PFSK-1 (cell line): ENCODE results near the gene RHOD.

ENCODE experiments used
- FOXP2 ChIP-seq: optimal IDR thresholded peaks from 2 replicates; pipeline ENCODE3; 2011; ENCODE audit warnings: borderline replicate concordance, control low read depth, inconsistent platforms; ENCODE audit not compliant: insufficient read depth; ENCODE audit errors: extremely low read length, extremely low read depth
- POLR2AphosphoS5 ChIP-seq: IDR thresholded peaks from 2 replicates; pipeline ENCODE4 v1.6.1; 2012; ENCODE audit warnings: low read depth, mild to moderate bottlenecking, control low read depth, low read length, moderate library complexity
- SIN3A ChIP-seq: IDR thresholded peaks from 2 replicates; pipeline ENCODE4 v1.6.1; 2012; ENCODE audit warnings: mild to moderate bottlenecking, low read length, moderate library complexity, borderline replicate concordance; ENCODE audit not compliant: insufficient read depth
- TAF1 ChIP-seq: IDR thresholded peaks from 2 replicates; pipeline ENCODE4 v1.6.1; 2012; ENCODE audit warnings: low read length, control low read depth, borderline replicate concordance; ENCODE audit not compliant: insufficient read depth
- TF ChIP-seq, protein P1 (sequence below), 2 experiments: IDR thresholded peaks; 2 replicates each; pipeline versions ENCODE4 v1.6.1 to v1.8.0; 2011 to 2012; ENCODE audit warnings: low read depth in 2 of 2, low read length in 2 of 2, control low read depth in 1 of 2, inconsistent platforms in 1 of 2, mild to moderate bottlenecking in 1 of 2, moderate library complexity in 1 of 2; ENCODE audit not compliant: insufficient read depth in 1 of 2

RHOD gene

DNA sequence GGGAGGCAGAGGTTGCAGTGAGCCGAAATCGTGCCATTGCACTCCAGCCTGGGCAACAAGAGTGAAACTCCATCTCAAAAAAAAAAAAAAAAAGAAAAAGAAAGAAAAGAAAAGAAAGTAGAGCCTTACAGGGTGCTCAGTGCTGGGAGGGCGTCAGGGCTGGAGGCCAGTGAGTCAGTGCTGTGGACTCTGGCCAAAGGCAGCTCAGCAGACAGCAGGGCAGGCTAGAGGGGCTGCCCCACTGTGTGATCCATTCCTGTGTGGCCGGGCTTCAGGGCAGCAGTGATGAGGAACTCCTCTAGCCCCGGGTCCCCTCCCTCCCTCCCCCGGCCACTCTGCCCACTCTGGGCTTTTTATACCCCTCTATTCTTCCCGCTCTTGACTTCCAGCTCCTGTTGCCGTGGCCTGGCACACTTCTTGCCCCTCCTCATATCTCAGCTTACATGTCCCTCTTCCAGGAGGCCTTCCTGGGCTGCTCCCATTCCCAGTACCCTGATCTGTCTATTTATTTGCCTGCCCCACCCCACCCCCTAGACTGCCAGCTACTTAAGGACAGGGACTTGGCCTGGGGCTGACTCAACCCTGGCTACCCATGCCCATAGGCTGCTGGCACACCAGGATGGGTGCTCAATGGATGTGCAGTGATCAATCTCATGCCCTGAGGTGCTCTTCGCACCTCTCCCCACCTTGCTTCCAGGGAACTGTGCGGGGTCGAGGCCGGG is 23.7 kb upstream of the RHOD start:
- TF ChIP-seq FOXP2: no peak
- TF ChIP-seq TAF1: no peak
- TF ChIP-seq SIN3A: no peak
- TF ChIP-seq, protein P1, sequence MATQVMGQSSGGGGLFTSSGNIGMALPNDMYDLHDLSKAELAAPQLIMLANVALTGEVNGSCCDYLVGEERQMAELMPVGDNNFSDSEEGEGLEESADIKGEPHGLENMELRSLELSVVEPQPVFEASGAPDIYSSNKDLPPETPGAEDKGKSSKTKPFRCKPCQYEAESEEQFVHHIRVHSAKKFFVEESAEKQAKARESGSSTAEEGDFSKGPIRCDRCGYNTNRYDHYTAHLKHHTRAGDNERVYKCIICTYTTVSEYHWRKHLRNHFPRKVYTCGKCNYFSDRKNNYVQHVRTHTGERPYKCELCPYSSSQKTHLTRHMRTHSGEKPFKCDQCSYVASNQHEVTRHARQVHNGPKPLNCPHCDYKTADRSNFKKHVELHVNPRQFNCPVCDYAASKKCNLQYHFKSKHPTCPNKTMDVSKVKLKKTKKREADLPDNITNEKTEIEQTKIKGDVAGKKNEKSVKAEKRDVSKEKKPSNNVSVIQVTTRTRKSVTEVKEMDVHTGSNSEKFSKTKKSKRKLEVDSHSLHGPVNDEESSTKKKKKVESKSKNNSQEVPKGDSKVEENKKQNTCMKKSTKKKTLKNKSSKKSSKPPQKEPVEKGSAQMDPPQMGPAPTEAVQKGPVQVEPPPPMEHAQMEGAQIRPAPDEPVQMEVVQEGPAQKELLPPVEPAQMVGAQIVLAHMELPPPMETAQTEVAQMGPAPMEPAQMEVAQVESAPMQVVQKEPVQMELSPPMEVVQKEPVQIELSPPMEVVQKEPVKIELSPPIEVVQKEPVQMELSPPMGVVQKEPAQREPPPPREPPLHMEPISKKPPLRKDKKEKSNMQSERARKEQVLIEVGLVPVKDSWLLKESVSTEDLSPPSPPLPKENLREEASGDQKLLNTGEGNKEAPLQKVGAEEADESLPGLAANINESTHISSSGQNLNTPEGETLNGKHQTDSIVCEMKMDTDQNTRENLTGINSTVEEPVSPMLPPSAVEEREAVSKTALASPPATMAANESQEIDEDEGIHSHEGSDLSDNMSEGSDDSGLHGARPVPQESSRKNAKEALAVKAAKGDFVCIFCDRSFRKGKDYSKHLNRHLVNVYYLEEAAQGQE (IDR thresholded peaks at IDR 0.05; ENCODE audit: insufficient read depth in 1 of 2, low read depth in 2 of 2, low read length in 2 of 2): no peak
- TF ChIP-seq POLR2AphosphoS5: no peak

DNA sequence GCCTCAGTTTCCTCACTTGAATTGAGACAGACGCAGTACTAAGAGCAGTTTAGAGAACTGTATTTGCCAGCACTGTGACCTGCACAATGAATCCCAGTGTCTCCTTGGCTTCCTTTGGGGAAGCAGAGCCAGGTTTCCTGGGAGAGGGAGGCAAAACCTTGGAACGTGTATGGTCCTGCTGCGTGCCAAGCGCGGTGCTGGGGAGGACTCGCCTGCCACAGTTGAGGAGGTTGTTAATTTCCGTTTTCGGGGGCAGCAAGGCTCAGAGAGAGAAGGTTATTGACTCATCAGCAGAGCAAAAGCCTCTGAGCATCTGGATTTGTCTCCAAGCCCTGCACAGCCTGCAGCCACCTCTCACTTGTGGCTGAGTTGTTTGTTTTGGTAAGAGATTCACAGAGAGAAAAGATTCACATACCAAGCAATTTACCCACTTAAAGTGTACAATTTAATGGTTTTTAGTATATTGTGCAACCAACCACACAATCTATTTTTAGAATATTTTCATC is 22.9 kb upstream of the RHOD start:
- TF ChIP-seq POLR2AphosphoS5 (no peak), FOXP2 (no peak), TAF1 (no peak), SIN3A (no peak)
- TF ChIP-seq, protein P1 (IDR thresholded peaks at IDR 0.05; ENCODE audit: insufficient read depth in 1 of 2, low read depth in 2 of 2, low read length in 2 of 2): no peak

DNA sequence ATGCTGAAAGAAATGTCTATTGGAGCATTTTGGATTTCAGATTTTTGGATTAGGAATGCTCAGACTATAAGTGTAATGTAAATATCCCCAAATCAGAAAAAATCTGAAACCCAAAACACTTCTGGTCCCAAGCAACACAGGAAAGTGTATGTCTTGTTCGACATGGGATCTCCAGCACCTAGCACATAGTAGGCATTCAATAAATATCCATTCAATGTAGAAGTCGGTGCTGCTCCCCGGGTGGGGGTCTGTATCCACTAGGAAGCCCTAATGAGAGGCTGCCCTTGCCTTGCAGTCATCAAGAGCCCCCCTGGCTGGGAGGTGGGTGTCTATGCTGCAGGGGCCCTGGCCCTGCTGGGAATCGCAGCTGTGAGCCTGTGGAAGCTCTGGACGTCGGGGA is 22.3 kb upstream of the RHOD start:
- TF ChIP-seq, protein P1 (IDR thresholded peaks at IDR 0.05; ENCODE audit: insufficient read depth in 1 of 2, low read depth in 2 of 2, low read length in 2 of 2): no peak
- TF ChIP-seq SIN3A (no peak), POLR2AphosphoS5 (no peak), FOXP2 (no peak), TAF1 (no peak)

DNA sequence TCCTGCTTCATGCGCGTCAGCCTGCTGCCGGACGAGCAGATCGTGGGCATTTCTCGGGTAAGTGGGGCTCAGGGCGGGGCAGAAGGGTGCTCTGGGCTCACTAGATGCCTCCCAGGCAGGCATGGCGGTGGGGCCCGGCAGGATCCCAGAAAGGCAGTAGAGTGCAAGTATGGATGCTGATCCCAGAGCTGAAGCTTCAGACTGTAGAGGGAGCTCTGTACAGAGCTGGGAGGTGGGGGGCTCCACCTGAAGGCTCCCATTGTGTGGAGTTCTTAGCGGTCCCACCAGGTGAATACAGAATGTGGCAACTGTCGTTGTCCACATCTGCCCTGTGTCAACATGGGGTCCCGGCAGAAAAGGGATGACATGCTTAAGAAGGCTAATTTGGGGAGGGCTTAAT is 16.5 kb upstream of the RHOD start:
- TF ChIP-seq FOXP2: no peak
- no peak for TF ChIP-seq SIN3A
- no peak for TF ChIP-seq TAF1
- TF ChIP-seq, protein P1 (IDR thresholded peaks at IDR 0.05; ENCODE audit: insufficient read depth in 1 of 2, low read depth in 2 of 2, low read length in 2 of 2): no peak
- no peak for TF ChIP-seq POLR2AphosphoS5

DNA sequence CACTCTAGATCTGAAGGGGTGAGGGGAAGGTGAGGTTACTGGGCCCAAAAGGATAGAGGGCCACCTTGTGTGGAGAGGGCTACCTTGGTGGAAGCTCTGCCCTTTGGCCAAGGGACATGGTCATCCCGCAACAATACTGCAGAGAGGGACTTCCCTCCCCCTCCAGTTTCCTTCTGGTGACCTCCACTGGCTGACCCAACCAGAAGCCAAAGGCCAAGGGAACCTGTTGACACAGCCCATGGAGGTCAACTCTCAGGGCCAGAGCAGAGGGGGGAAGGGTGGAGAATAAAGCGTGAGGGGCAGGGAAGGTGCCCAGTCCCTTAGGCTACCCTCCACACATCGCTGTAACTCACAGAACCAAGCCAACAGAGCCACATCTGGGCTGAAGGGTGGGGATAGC is 15.0 kb upstream of the RHOD start:
- TF ChIP-seq, protein P1 (IDR thresholded peaks at IDR 0.05; ENCODE audit: insufficient read depth in 1 of 2, low read depth in 2 of 2, low read length in 2 of 2): no peak
- TF ChIP-seq FOXP2 (no peak), TAF1 (no peak), SIN3A (no peak), POLR2AphosphoS5 (no peak)
